Measurements from ENCODE around the gene DHH.

The DHH gene

DNA sequence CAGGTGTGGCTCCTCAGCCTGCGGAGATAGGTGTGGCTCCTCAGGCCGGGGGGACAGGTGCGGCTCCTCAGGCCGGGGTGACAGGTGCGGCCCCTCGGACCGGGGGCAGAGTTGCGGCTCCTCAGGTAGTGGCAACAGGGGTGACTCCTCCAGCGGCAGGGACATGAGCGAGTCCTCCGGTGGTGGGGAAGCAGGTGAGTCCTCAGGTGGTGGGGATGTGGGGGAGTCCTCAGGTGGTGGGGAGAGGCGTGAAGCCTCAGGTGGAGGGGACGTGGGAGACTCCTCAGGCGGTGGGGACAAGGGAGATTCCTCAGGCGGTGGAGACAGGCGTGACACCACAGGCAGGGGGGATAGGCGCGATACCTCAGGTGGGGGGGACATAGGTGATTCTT is 43.2 kb downstream of the DHH start:
- H3K9ac ChIP-seq (ENCODE audit: low read depth in 1 of 2, low read length in 2 of 2) = no peak overlapping the region
- H3K27ac ChIP-seq (ENCODE audit: low read depth, low read length) = no peak overlapping the region
- no peak overlapping the region for H3K4me3 ChIP-seq (ENCODE audit: low read depth in 1 of 2, low read length in 2 of 2)
- H3K27me3 ChIP-seq (ENCODE audit: control insufficient read depth in 1 of 2, insufficient read depth in 2 of 2, low read length in 2 of 2) = no peaks in the 10 kb centered on the region
- peaks cover 74 to 90% of the 10 kb centered on the region in 2 donors for H3K36me3 ChIP-seq (ENCODE audit: control insufficient read depth in 1 of 2, insufficient read depth in 2 of 2, low read length in 2 of 2)
- H3K9me3 ChIP-seq (ENCODE audit: control insufficient read depth in 1 of 2, low read length in 2 of 2) = no peaks in the 10 kb centered on the region
- H3K4me1 ChIP-seq (ENCODE audit: control insufficient read depth in 1 of 2, insufficient read depth in 2 of 2, low read length in 2 of 2) = peaks cover 12 to 14% of the 10 kb centered on the region in 2 donors

DNA sequence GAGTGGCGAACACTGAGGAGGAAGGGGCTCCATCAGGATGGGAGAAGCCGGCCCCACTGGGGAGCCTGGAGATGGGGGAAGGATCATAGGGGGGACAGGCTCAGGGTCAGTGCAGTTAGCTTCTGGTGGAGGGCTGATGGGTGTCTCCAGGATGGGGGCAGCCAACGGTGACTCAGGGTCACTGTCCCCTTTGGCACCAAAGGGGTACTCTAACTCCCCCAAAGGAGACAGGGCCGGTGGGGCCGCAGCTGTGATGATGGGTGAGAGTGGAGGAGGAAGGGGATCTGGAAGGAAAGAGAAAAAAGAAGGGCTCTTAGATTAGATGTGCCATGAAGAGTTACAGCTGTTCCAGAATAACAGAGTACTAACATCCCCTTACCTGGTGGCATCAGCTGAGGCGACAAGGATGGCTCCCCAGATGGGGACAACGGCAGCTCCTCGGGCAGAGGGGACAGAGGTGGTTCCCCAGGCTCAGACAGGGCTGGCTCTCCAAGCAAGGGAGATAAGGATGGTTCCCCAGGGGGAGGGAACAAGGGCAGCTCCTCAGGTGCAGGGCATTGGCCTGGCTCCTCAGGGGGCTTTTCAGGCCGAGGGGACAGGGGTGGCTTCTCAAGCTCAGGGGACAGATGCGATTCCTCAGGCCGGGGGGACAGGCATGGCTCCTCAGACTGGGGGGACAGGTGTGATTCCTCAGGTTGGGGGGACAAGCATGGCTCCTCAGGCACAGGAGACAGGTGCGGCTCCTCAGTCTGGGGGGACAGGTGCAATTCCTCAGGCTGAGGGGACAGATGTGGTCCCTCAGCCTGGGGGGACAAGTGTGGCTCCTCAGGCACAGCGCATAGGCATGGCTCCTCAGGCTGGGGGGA is 43.9 kb downstream of the DHH start:
- H3K4me3 ChIP-seq (ENCODE audit: low read depth in 1 of 2, low read length in 2 of 2) = no peak overlapping the region
- H3K36me3 ChIP-seq (ENCODE audit: control insufficient read depth in 1 of 2, insufficient read depth in 2 of 2, low read length in 2 of 2) = peaks cover 80 to 96% of the 10 kb centered on the region in 2 donors
- H3K9me3 ChIP-seq (ENCODE audit: control insufficient read depth in 1 of 2, low read length in 2 of 2) = no peaks in the 10 kb centered on the region
- peaks cover 6 to 8% of the 10 kb centered on the region in 2 donors for H3K4me1 ChIP-seq (ENCODE audit: control insufficient read depth in 1 of 2, insufficient read depth in 2 of 2, low read length in 2 of 2)
- no peak overlapping the region for H3K27ac ChIP-seq (ENCODE audit: low read depth, low read length)
- no peaks in the 10 kb centered on the region for H3K27me3 ChIP-seq (ENCODE audit: control insufficient read depth in 1 of 2, insufficient read depth in 2 of 2, low read length in 2 of 2)
- H3K9ac ChIP-seq (ENCODE audit: low read depth in 1 of 2, low read length in 2 of 2) = no peak overlapping the region

DNA sequence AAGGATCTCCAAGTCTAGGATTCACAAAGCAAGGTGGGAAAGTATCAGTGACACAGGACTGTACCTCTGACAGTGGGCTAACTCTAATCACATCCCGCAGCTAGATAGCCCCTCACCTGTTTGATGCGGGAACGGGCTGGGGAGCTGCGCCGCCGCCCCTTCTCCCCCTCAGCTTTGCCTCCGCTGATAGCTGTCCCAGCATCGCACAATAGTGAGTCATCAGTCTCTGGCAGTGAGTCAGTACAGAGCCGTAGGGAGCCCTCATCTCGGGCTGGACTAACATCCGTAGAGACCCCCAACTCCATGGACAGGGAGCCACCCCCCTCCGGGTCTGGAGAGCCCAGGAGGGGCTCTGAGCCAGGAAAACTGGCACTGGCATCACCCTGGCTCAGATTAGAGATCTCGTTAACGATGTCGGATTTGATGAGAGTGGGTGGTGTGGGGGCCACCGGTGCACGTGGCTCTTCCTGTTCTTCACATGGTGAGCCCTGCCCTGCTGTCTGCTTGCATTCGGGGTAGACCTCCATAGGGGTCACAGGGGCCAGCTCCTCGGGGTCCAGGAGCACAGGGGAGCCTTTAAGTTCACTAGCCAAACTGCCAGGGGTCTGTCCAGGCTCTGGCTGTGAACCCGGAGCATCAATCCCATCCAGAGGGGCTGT is 44.9 kb downstream of the DHH start:
- Histone ChIP-seq H3K27me3 (ENCODE audit: control insufficient read depth in 1 of 2, insufficient read depth in 2 of 2, low read length in 2 of 2) (no peaks in the 10 kb centered on the region), H3K9me3 (ENCODE audit: control insufficient read depth in 1 of 2, low read length in 2 of 2) (no peaks in the 10 kb centered on the region), H3K4me1 (ENCODE audit: control insufficient read depth in 1 of 2, insufficient read depth in 2 of 2, low read length in 2 of 2) (no peaks in the 10 kb centered on the region), H3K9ac (ENCODE audit: low read depth in 1 of 2, low read length in 2 of 2) (no peak overlapping the region), H3K27ac (ENCODE audit: low read depth, low read length) (no peak overlapping the region), H3K36me3 (ENCODE audit: control insufficient read depth in 1 of 2, insufficient read depth in 2 of 2, low read length in 2 of 2) (peaks cover 84 to 100% of the 10 kb centered on the region in 2 donors), H3K4me3 (ENCODE audit: low read depth in 1 of 2, low read length in 2 of 2) (no peak overlapping the region)

DNA sequence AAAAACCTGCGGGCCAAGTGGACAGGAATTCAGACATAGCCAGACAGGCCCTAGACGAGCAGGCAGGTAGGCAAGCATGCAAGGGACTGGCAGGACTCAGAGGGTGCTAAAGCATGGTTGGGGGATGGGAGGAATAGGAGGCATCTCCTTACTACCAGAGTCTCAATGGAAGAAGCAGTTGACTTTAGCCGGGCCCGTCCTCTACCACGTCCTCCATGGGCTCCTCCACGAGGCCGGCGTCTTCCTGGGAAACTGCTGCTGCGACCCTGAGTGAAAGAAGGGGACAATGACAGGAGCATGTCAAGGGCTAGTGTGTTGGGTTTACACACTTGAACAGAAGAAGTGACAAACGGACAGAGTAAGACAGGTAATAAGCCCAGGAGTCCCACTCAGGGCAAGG is 45.6 kb downstream of the DHH start:
- Histone ChIP-seq H3K4me1 (ENCODE audit: control insufficient read depth in 1 of 2, insufficient read depth in 2 of 2, low read length in 2 of 2) (no peaks in the 10 kb centered on the region), H3K27ac (ENCODE audit: low read depth, low read length) (no peak overlapping the region), H3K9me3 (ENCODE audit: control insufficient read depth in 1 of 2, low read length in 2 of 2) (no peaks in the 10 kb centered on the region), H3K4me3 (ENCODE audit: low read depth in 1 of 2, low read length in 2 of 2) (no peak overlapping the region), H3K27me3 (ENCODE audit: control insufficient read depth in 1 of 2, insufficient read depth in 2 of 2, low read length in 2 of 2) (no peaks in the 10 kb centered on the region), H3K9ac (ENCODE audit: low read depth in 1 of 2, low read length in 2 of 2) (no peak overlapping the region), H3K36me3 (ENCODE audit: control insufficient read depth in 1 of 2, insufficient read depth in 2 of 2, low read length in 2 of 2) (peaks cover 84 to 100% of the 10 kb centered on the region in 2 donors)

DNA sequence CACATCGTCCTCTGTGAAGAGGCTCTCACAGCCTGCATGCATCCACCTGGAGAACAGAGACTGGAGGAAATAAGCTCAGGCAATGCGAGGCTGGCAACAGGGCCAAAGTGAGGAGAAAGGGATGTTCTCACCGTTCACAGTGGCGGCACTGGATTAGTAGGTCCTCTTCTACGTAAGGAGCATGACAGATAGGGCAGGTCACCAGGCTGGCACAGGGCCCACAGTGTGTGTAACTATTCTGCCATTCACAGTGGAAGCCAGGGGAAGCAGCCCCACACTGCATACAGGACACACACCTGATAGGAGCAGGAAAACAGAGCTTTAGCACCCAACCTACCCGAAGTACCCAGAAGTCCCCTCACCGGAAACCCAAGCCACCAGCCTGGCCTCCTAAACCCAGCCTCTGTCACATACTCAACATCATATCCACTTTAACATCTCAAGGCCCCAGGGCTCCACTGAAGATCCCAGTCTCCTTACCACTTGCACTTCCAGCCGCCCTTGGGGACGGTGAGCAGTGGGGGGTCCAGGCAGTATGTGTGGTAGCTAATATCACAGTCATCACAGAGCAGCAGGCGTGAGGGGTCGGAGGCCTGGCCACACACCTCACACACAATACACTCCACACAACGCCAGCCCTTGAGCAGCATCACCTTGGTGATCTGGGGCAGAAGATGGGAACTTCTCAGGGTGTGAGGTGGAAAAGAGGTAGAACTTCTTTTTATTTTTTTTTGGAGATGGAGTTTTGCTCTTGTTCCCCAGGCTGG is 48.3 kb downstream of the DHH start:
- Histone ChIP-seq H3K27ac (ENCODE audit: low read depth, low read length) (no peak overlapping the region), H3K4me3 (ENCODE audit: low read depth in 1 of 2, low read length in 2 of 2) (no peak overlapping the region), H3K36me3 (ENCODE audit: control insufficient read depth in 1 of 2, insufficient read depth in 2 of 2, low read length in 2 of 2) (peaks cover 82 to 100% of the 10 kb centered on the region in 2 donors), H3K4me1 (ENCODE audit: control insufficient read depth in 1 of 2, insufficient read depth in 2 of 2, low read length in 2 of 2) (no peaks in the 10 kb centered on the region), H3K9ac (ENCODE audit: low read depth in 1 of 2, low read length in 2 of 2) (no peak overlapping the region), H3K9me3 (ENCODE audit: control insufficient read depth in 1 of 2, low read length in 2 of 2) (no peaks in the 10 kb centered on the region), H3K27me3 (ENCODE audit: control insufficient read depth in 1 of 2, insufficient read depth in 2 of 2, low read length in 2 of 2) (no peaks in the 10 kb centered on the region)

DNA sequence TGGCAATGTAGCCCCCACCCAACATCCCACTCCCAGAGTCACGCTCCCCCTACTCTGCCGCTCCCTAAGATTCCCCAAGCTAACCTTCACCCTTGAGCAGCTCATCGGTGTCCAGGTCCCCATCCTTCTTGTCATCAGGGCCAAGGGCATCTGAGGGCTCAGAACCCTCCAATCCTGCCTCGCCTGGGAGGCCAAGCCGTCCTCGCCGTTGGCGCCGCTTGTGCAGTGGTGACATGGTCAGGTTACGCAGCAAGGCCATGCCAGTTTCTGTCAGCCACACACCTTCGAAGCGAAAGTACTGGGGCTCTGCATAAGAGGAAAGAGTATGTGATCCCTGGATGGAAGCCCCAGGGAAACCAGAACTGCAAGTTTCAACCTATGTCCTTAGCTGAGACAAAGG is 49.9 kb downstream of the DHH start:
- no peak overlapping the region for H3K9ac ChIP-seq (ENCODE audit: low read depth in 1 of 2, low read length in 2 of 2)
- no peak overlapping the region for H3K4me3 ChIP-seq (ENCODE audit: low read depth in 1 of 2, low read length in 2 of 2)
- no peaks in the 10 kb centered on the region for H3K27me3 ChIP-seq (ENCODE audit: control insufficient read depth in 1 of 2, insufficient read depth in 2 of 2, low read length in 2 of 2)
- no peak overlapping the region for H3K27ac ChIP-seq (ENCODE audit: low read depth, low read length)
- H3K36me3 ChIP-seq (ENCODE audit: control insufficient read depth in 1 of 2, insufficient read depth in 2 of 2, low read length in 2 of 2) = peaks cover 70 to 100% of the 10 kb centered on the region in 2 donors
- H3K9me3 ChIP-seq (ENCODE audit: control insufficient read depth in 1 of 2, low read length in 2 of 2) = no peaks in the 10 kb centered on the region
- no peaks in the 10 kb centered on the region for H3K4me1 ChIP-seq (ENCODE audit: control insufficient read depth in 1 of 2, insufficient read depth in 2 of 2, low read length in 2 of 2)

DNA sequence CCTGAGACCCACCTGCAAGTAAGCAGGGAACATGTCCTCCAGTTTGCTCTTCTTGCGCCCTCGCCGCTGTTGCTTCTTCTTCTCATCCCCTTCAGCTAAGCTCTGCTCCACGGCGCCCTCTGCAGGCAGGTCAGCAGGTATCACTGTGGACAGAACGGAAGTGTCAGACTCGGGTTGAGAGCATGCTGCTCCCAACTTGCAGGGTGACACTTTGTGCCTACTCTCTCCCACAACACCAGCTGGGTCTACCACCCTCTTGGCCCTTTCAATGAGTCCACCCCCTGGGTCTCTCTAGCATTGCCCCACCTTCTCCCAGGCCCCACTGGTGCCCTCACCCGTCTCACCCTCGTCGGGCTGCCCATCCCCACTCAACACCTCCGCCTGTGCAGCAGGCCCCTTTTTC is 50.7 kb downstream of the DHH start:
- Histone ChIP-seq H3K27me3 (ENCODE audit: control insufficient read depth in 1 of 2, insufficient read depth in 2 of 2, low read length in 2 of 2) (no peaks in the 10 kb centered on the region), H3K9ac (ENCODE audit: low read depth in 1 of 2, low read length in 2 of 2) (no peak overlapping the region), H3K4me1 (ENCODE audit: control insufficient read depth in 1 of 2, insufficient read depth in 2 of 2, low read length in 2 of 2) (no peaks in the 10 kb centered on the region), H3K9me3 (ENCODE audit: control insufficient read depth in 1 of 2, low read length in 2 of 2) (no peaks in the 10 kb centered on the region), H3K4me3 (ENCODE audit: low read depth in 1 of 2, low read length in 2 of 2) (no peak overlapping the region), H3K36me3 (ENCODE audit: control insufficient read depth in 1 of 2, insufficient read depth in 2 of 2, low read length in 2 of 2) (peaks cover 69 to 100% of the 10 kb centered on the region in 2 donors), H3K27ac (ENCODE audit: low read depth, low read length) (no peak overlapping the region)

DNA sequence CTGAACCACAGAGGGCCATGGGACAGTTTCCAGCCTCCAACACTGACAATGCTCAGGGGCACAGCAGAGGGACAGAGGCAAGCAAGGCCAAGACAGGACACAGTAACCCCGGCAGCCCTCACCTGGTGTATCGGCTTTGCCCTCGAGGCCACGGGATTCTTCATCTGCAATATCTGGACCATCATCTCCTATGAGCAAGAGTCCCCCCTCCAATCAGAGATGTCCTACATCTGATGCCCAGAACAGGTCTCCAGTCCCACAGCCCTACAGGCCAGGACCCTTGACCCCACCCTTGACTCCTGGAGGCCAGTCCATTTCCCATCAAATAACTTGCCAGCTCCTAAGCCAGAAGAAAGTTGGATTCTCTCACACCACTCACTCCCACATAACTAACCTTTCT is 51.4 kb downstream of the DHH start:
- no peak overlapping the region for H3K27ac ChIP-seq (ENCODE audit: low read depth, low read length)
- H3K27me3 ChIP-seq (ENCODE audit: control insufficient read depth in 1 of 2, insufficient read depth in 2 of 2, low read length in 2 of 2) = no peaks in the 10 kb centered on the region
- H3K36me3 ChIP-seq (ENCODE audit: control insufficient read depth in 1 of 2, insufficient read depth in 2 of 2, low read length in 2 of 2) = peaks cover 70 to 100% of the 10 kb centered on the region in 2 donors
- H3K4me1 ChIP-seq (ENCODE audit: control insufficient read depth in 1 of 2, insufficient read depth in 2 of 2, low read length in 2 of 2) = no peaks in the 10 kb centered on the region
- H3K4me3 ChIP-seq (ENCODE audit: low read depth in 1 of 2, low read length in 2 of 2) = no peak overlapping the region
- H3K9me3 ChIP-seq (ENCODE audit: control insufficient read depth in 1 of 2, low read length in 2 of 2) = no peaks in the 10 kb centered on the region
- no peak overlapping the region for H3K9ac ChIP-seq (ENCODE audit: low read depth in 1 of 2, low read length in 2 of 2)

DNA sequence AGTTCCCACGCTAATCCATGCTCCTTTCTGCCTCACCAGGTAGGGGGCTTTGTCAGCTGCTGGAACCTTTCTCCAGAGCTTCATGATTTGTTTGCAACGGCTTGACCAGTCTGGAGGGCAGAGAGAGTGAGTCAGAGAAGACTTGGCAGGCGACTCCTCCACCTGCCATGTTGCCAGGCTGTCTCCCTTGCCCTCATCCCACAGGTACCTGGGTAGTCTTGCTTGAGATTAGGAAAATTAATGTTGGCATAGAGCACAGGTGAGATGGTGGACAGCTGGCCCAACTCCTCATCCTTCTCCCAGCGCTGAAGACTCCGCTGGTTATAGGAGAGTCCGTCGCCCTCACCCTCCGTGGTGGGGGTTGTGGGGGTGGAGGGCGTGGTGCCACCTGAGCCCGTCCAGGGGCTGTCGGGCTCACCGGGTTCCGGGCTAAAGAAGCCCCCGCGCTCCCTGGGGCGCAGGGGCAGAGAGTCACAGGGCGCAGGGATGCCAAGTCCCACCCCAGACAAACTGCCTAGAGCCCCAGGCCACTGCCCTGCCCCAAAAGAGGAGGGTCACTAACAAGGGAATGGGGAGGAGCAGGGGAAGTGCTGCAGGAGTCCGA is 52.6 kb downstream of the DHH start:
- no peaks in the 10 kb centered on the region for H3K9me3 ChIP-seq (ENCODE audit: control insufficient read depth in 1 of 2, low read length in 2 of 2)
- no peak overlapping the region for H3K27ac ChIP-seq (ENCODE audit: low read depth, low read length)
- no peaks in the 10 kb centered on the region for H3K4me1 ChIP-seq (ENCODE audit: control insufficient read depth in 1 of 2, insufficient read depth in 2 of 2, low read length in 2 of 2)
- no peaks in the 10 kb centered on the region for H3K27me3 ChIP-seq (ENCODE audit: control insufficient read depth in 1 of 2, insufficient read depth in 2 of 2, low read length in 2 of 2)
- H3K36me3 ChIP-seq (ENCODE audit: control insufficient read depth in 1 of 2, insufficient read depth in 2 of 2, low read length in 2 of 2) = peaks cover 75 to 100% of the 10 kb centered on the region in 2 donors
- H3K9ac ChIP-seq (ENCODE audit: low read depth in 1 of 2, low read length in 2 of 2) = no peak overlapping the region
- H3K4me3 ChIP-seq (ENCODE audit: low read depth in 1 of 2, low read length in 2 of 2) = no peak overlapping the region

Measured in duodenal mucosa (tissue), 2 donors.